Prostate gland (tissue), 2 donors: Measurements from ENCODE around the gene WDR91. TPM values are rescaled to one million over a fixed set of nuclear protein-coding genes. Genes with fewer than 3 reads are reported as not detected.

Source experiments
- DNase-seq: peaks from one replicate; pipeline ENCODE4 v3.0.0-alpha.2; 2019; ENCODE audit warnings: low spot score
- H3K27ac ChIP-seq, 2 donors: fragments of 200-600 bp; sonication (generic); 2 replicates each; pipeline ENCODE4 v1.5.1; 2017 to 2019
- H3K27me3 ChIP-seq: fragments of 200-600 bp; sonication (generic); replicated peaks from 2 replicates; pipeline ENCODE4 v1.5.1; 2019; ENCODE audit not compliant: insufficient read depth
- H3K36me3 ChIP-seq, 2 donors: fragments of 200-600 bp; sonication (generic); 1 replicate in 1 of 2; 2 replicates in 1 of 2; pipeline versions ENCODE4 v1.5.1 to v1.8.1; 2017 to 2019
- H3K4me1 ChIP-seq: fragments of 200-600 bp; sonication (generic); replicated peaks from 2 replicates; pipeline ENCODE4 v1.5.1; 2019
- H3K4me3 ChIP-seq, 2 donors: fragments of 200-600 bp; sonication (generic); 2 replicates each; pipeline ENCODE4 v1.5.1; 2017 to 2019
- H3K9me3 ChIP-seq: fragments of 200-600 bp; sonication (generic); 2 replicates; pipeline ENCODE4 v1.5.1; 2017
- POLR2A ChIP-seq: fragments of 450-650 bp; IDR thresholded peaks from one replicate; pipeline ENCODE4 v1.6.1; 2016; ENCODE audit warnings: antibody characterized with exemption, mild to moderate bottlenecking
- POLR2AphosphoS5 ChIP-seq: sonication (generic); formaldehyde crosslinking; IDR thresholded peaks from one replicate; pipeline ENCODE4 v1.6.1; 2017; ENCODE audit warnings: antibody characterized with exemption
- WGBS: methylation state at CpG from one replicate; pipeline ENCODE4 v1.1.5; 2018; 5-methylcytosine and 5-hydroxymethylcytosine counted together
- intact Hi-C: fragments of 100-400 bp; cut with DNase I; formaldehyde crosslinking; loops from one replicate; pipeline ENCODE4 v1.14.2; 2022
- total RNA-seq, 2 donors: library from RNA; depleted of rRNA; stranded (reverse); fragments of >200 nt; gene quantifications; one replicate each; pipeline ENCODE4 v1.1.0, GENCODE V29; 2016
- TF ChIP-seq, protein P1 (sequence below), 4 experiments: fragments of 200-600 bp in 2 of 4; fragments of 450-650 bp in 2 of 4; sonication (generic) in 2 of 4; IDR thresholded peaks; 1 replicate in 3 of 4; 2 replicates in 1 of 4; pipeline ENCODE4 v1.5.1; 2016 to 2019; ENCODE audit warnings: antibody characterized with exemption in 4 of 4, mild to moderate bottlenecking in 2 of 4, moderate library complexity in 2 of 4

Gene WDR91
- total RNA-seq, 2 donors from 2014 or later: 13.6 to 49.1 TPM

DNA sequence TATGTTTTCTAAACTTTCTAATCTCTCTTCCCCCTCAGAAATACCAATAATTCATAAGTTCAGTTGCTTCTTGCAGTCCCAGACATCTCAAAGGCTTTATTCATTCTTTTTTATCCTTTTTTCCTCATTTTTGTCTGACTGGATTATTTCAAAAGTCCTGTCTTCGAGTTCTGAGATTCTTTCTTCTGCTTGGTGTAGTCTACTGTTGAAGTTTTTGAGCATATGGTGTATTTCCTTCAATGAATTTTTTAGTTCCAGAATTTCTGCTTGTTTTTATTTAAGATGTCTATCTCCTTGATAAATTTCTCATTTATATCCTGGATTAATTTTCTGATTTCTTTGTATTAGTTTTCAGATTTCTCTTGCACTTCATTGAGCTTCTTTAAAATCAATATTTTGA, 55.0 kb downstream of the WDR91 start:
- H3K36me3 ChIP-seq: no peaks in the 10 kb centered on the region
- DNase-seq: no peak

DNA sequence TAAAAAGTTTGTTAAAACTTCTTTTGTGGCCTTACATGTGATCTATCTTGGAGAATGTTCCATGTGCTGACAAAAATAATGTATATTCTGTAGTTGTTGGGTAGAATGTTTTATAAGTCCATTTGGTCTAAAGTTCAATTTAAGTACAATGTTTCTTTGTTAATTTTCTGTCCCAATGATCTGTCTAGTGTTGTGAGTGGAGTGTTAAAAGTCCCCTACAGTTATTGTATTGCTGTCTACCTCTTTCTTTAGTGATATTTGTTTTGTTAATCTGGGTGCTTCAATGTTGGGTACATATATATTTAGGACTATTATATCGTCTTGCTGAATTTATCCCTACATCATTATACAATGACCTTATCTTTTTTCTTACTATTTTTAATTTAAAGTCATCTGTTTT, 56.6 kb downstream of the WDR91 start:
- H3K9me3 ChIP-seq: no peaks in the 10 kb centered on the region
- TF ChIP-seq, protein P1, sequence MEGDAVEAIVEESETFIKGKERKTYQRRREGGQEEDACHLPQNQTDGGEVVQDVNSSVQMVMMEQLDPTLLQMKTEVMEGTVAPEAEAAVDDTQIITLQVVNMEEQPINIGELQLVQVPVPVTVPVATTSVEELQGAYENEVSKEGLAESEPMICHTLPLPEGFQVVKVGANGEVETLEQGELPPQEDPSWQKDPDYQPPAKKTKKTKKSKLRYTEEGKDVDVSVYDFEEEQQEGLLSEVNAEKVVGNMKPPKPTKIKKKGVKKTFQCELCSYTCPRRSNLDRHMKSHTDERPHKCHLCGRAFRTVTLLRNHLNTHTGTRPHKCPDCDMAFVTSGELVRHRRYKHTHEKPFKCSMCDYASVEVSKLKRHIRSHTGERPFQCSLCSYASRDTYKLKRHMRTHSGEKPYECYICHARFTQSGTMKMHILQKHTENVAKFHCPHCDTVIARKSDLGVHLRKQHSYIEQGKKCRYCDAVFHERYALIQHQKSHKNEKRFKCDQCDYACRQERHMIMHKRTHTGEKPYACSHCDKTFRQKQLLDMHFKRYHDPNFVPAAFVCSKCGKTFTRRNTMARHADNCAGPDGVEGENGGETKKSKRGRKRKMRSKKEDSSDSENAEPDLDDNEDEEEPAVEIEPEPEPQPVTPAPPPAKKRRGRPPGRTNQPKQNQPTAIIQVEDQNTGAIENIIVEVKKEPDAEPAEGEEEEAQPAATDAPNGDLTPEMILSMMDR (IDR thresholded peaks at IDR 0.05): no peak
- no peak for TF ChIP-seq POLR2A
- TF ChIP-seq POLR2AphosphoS5: no peak
- H3K27ac ChIP-seq: no peak overlapping the region
- DNase-seq: no peak
- 95% methylated on average over 1 of the region's 1 CpG for WGBS
- H3K27me3 ChIP-seq: no peaks in the 10 kb centered on the region
- H3K4me3 ChIP-seq: no peak overlapping the region
- no peaks in the 10 kb centered on the region for H3K36me3 ChIP-seq
- no peaks in the 10 kb centered on the region for H3K4me1 ChIP-seq
- intact Hi-C loops: no loop called here

More for the DNA sequence above, 55.0 kb downstream of the WDR91 start:
- Histone ChIP-seq H3K9me3 (no peaks in the 10 kb centered on the region), H3K27ac (no peak overlapping the region), H3K4me1 (no peaks in the 10 kb centered on the region), H3K27me3 (no peaks in the 10 kb centered on the region), H3K4me3 (no peak overlapping the region)
- WGBS: 88% methylated on average over 1 of the region's 1 CpG
- TF ChIP-seq POLR2AphosphoS5: no peak
- TF ChIP-seq POLR2A: no peak
- TF ChIP-seq, protein P1 (IDR thresholded peaks at IDR 0.05): no peak
- intact Hi-C loops: no loop called here

DNA sequence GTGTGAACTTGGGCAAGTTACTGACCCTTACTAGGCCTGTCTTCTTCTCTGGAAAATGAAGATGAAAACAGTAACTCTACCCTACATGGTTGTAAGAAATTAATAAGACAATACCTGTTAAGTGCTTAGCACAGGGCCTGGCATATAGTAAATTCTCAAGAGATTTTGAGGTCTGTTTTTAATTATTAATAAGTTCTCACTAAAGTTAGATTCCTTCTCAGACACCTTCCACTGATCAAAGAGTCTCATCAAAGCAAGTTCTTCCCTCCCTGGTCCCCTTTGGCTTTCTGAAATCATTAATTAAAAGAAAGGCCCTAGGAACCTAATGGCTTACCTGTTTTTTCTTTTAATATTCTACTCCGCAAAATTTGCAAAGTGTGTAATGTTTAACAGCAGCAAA, 58.9 kb downstream of the WDR91 start:
- Histone ChIP-seq H3K4me3 (no peak overlapping the region), H3K27ac (no peak overlapping the region), H3K36me3 (no peaks in the 10 kb centered on the region), H3K4me1 (peaks cover 5% of the 10 kb centered on the region), H3K27me3 (no peaks in the 10 kb centered on the region), H3K9me3 (no peaks in the 10 kb centered on the region)
- intact Hi-C loops: no loop called here
- WGBS: 89% methylated on average over 1 of the region's 1 CpG
- no peak for TF ChIP-seq POLR2A
- TF ChIP-seq POLR2AphosphoS5: no peak
- TF ChIP-seq, protein P1 (IDR thresholded peaks at IDR 0.05): no peak
- no peak for DNase-seq

DNA sequence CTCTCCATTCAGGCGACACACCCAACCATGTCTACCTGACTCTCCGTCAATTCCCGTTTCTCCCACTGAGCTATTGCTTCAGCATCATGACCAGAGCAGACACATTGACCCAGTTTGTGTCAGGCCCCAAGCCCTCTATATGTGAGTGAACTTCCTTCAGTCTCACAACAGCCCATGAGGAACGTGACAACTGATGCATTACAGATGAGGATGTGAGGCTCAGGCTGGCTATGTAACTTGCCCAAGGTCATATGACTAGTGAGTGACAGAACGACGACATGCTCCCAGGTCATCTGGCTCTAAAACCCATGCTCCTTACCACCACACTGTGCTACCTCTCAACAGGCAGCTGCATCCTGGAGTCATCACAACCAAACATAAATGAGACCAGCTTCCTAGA, 59.8 kb downstream of the WDR91 start:
- H3K36me3 ChIP-seq: no peaks in the 10 kb centered on the region
- no peak overlapping the region for H3K4me3 ChIP-seq
- no peak for DNase-seq
- no peaks in the 10 kb centered on the region for H3K27me3 ChIP-seq
- 78% methylated on average over 6 of the region's 6 CpGs for WGBS
- no peaks in the 10 kb centered on the region for H3K9me3 ChIP-seq
- TF ChIP-seq POLR2AphosphoS5 (no peak), POLR2A (no peak)
- TF ChIP-seq, protein P1 (IDR thresholded peaks at IDR 0.05): no peak
- intact Hi-C loops: no loop called here
- no peak overlapping the region for H3K27ac ChIP-seq
- H3K4me1 ChIP-seq: peaks cover 5% of the 10 kb centered on the region

DNA sequence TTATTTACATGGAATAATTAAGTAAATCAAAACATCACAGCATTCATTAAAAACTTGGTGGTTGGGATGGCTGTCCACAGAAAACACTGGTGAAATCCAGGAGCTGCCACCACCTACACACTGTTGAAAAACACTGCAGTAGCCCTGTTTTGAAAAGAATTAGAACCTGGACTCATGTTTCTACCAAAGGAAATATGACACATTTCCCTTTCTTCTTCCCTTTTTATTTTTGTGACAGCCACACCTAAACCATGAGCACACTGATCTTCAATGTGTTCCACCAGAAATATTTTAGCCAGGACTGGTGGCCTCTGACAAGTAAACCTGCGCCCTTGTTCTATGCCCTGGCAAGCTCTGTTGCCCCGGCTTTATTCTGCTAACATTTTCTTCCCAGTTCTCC, 60.2 kb downstream of the WDR91 start:
- Histone ChIP-seq H3K36me3 (no peaks in the 10 kb centered on the region), H3K4me3 (no peak overlapping the region), H3K27me3 (no peaks in the 10 kb centered on the region), H3K9me3 (no peaks in the 10 kb centered on the region), H3K27ac (no peak overlapping the region), H3K4me1 (peaks cover 5% of the 10 kb centered on the region)
- WGBS: 87% methylated on average over 2 of the region's 2 CpGs
- TF ChIP-seq POLR2AphosphoS5: no peak
- TF ChIP-seq POLR2A: no peak
- TF ChIP-seq, protein P1 (IDR thresholded peaks at IDR 0.05): no peak
- DNase-seq: no peak
- intact Hi-C loops: no loop called here
